Suppressor macrophage treated with lipopolysaccharide for 1 hour (primary cell): Measurements from ENCODE around the gene PYHIN1.
A peak's percentile ranks its signal among the peaks of the same experiment; 100 is the strongest.
"Not testable (repeated sequence)": the region's sequence is repeated elsewhere in the genome, so short reads cannot be mapped to it uniquely, and the experiment has no call there.

ENCODE experiments used
- DNase-seq, 3 donors: peaks; one replicate each; pipeline ENCODE4 v3.0.0-alpha.2; 2020 to 2022

Gene PYHIN1

DNA sequence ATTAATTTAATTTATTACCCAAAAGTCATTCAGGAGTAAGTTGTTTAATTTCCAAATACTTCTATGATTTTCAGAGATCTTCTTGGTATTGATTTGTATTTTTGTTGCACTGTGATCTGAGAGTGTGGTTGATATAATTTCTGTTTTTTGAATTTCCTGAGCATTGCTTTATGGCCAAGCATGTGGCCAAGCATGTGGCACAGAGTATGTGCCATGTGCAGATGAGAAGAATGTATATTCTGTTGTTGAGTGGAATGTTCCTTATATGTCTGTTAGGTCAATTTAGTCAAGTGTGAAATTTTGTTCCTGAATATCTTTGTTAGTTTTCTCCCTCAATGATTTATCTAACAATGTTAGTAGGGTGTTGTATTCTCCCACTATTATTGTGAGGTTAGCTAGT lies 53.0 kb downstream of the PYHIN1 start:
- DNase-seq: no peak

DNA sequence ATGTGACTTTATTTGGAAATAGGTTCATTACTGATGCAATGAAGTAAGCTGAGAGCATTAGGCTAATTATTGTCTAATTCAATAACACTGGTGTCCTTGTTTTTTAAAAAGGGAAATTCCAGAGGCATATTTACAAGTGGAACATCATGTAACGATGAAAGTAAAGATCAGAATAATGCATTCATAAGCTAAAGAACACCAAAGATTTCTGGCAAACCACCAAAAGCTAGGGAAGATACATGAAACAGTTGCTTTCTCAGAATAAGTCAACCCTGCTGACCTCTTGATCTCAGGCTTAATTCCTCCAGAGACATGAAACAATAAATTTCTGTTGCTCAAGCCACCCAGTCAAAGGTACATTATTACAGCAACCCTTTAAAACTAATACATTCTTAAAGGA lies 58.1 kb downstream of the PYHIN1 start:
- no peak for DNase-seq

DNA sequence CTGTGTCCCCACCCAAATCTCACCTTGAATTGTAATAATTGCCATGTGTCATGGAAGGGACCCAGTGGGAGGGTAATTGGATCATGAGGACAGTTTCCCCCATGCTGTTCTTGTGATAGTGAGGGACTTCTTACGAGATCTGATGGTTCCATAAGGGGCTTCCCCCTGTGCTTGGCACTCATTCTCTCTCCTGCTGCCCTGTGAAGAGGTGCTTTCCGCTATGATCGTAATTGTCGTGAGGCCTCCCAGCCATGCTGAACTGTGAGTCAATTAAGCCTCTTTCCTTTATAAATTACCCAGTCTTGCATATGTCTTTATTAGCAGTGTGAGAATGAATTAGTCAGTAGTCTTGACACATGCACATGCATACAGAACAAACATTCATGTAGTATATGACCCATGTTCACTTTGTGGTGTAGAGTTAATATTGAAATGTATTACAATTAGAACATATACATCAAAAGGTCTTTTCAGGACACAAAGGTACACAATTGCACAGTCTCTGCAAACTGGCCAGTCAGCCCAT lies 61.5 kb downstream of the PYHIN1 start:
- DNase-seq: no peak

DNA sequence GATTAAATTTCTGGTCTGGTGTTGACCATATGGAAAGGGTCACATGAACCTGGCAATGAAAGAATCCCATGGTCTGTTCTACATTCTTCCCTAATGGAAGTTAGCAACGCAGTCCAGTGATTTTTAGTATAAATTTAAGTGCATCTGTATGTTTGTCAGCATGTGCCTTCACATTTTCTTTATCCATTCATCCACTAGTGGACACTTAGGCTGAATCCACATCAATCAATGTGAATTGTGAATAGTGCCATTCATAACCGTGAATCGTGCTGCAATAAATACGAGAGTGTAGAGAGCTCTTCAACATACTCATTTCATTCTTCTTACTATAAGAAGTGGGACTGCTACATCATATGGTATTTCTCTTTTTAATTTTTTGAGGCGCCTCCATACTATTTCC lies 65.6 kb downstream of the PYHIN1 start:
- DNase-seq: no peak

DNA sequence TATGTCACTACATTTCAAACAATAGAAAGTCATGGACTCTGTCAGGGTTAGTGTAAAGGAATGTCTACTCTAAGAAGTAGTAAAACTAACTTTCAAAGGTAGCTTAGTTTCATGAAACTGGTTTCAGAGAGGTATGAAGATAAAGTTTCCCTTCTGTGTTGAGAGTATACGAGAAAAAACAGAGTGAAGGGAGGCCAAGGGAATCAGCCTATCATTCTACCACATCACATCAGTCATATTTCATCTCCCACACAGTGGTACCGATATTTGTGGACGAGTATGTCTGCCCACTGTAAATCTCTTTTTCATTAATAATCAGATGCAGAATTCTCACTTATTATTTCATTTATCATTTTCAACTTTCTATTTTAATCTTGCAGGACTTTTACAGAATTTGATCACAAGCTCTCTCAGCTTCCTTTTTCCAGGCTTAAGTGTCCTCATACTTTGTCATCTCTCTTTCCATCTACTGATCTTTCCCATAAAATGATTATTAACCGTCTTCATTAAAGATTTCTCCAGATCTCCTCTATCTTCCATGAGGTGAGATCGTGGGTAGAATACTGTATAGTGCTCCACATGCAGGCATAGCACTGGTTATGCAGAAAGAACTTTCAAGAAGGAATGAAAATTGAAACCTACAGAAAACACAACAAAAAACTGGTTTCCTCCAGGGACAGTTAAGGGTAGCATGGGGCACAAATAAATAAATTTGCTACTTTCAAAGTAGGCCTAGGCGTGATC lies 66.9 kb downstream of the PYHIN1 start:
- no peak for DNase-seq

DNA sequence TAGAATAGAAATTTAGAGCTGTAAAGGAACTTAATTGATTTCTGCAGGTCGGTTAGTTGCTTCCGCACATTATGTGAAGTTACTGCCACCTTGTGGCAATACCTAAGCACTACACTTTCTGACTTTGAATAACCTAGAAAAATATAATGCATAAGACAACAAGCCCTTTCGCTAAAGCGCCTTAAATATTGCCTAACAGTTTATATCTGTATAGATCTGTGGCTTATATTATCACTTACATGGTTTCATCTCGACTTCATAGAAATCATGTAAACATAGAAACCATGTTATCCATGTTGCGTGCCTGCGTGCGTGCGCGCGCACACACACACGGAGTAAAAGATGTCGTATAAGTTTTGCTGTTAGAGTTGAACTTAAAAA lies 67.4 kb downstream of the PYHIN1 start:
- peak; percentile 72 to 87 (median 87) for DNase-seq

DNA sequence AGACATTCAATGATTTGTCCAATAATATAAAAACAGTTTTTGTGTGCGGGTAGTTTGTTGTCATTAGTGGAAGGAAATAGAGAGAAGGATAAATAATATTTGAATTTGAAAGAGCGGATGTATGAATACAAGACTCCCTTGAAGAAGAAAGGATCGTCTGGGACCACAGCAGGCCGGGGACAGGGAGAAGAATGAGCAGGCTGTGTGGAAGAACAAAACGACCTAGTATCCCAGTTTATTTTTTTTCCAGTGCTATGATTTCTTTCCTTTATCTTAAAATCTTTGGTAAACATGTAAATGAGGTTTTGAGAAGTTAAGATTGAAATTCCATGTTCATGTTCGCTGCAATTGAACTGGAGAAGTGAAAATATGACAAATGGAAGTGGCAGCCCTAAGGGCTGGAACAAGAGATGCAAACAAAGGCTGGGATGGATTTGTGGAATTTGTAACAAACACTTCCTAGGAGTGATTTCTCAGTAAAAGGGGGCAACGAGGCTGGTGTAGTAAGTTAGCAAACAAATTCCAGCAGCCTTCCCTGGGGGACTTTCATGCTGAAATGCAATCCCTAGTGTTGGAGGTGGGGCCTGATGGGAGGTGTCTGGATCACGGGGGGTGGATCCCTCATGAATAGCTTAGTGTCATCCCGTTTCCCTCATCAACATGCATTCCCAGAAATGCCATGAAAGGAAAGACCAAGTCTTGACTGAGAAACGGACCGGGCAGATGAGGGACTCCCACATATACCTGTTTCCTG lies 68.1 kb downstream of the PYHIN1 start:
- DNase-seq: no peak

DNA sequence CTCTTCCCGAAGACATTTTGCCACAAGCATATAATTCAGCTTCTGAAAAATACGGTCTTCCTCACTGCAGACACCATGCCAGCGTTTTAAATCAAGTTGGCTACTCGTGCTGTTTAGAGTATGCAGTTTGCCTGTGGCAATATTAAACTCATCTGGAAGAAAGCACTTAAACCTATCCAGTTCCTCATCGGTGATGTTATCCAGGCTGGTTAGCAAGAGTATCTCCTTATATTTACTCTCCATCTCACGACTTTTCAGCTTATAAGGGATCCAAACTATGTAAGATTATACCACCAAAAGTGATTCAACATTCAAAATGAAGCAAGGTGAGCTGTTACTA lies 68.7 kb downstream of the PYHIN1 start:
- no peak for DNase-seq

DNA sequence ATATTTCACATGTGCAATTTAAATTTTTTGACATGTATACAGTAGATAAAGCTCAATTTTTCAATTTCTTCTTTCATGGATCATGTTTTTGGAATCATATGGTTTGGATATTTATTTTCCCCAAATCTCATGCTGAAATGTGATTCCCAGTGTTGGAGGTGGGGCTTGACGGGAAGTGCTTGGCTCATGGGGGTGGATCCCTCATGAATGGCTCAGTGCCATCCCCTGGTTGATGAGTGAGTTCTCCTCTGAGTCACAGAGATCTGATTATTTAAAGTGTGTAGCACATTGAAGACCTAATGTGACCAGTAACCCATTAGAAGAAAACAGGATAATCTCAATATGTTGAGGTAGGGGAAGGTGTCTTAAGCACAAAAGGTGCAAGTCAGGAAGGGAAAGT lies 69.3 kb downstream of the PYHIN1 start:
- DNase-seq: peak; percentile 78 to 88 (median 79)

DNA sequence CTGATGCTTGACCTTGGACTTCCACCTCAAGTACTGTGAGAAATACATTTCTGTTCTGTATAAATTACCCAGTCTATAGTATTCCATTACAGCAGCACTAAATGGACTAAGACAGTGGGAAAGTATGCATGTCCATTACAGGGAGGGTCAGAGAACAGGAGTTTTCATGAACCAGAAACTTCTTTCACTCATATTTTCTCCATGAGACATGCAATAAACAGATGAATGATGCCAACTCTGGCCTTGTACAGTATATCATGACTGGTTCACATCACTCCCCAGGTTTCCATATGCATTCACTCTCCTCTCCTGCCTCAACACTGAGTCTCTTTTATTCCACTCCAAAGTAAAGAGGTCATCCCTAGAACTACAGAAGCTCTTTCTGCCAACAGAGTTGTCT lies 73.8 kb downstream of the PYHIN1 start:
- DNase-seq: no peak

DNA sequence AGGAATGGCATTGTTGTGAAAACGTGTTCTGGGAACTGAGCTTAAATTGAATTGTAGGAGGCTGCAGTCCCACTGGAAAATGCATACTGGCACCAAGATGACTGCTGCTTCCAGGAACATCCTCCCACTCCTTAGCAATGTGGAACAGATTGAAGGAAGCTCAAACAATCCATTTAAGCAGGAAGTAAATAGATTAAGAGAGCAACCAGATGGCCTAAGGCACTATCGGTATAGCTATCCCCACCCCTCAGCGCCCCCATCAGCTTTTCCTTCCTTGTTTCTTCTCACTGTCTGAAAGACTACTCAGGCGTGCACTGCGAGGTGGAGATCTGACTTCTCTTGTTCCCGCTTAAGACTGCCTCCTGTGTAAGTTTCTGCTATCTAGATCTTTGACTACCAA lies 74.3 kb downstream of the PYHIN1 start:
- DNase-seq: peak; percentile 33 to 72 (median 46)

DNA sequence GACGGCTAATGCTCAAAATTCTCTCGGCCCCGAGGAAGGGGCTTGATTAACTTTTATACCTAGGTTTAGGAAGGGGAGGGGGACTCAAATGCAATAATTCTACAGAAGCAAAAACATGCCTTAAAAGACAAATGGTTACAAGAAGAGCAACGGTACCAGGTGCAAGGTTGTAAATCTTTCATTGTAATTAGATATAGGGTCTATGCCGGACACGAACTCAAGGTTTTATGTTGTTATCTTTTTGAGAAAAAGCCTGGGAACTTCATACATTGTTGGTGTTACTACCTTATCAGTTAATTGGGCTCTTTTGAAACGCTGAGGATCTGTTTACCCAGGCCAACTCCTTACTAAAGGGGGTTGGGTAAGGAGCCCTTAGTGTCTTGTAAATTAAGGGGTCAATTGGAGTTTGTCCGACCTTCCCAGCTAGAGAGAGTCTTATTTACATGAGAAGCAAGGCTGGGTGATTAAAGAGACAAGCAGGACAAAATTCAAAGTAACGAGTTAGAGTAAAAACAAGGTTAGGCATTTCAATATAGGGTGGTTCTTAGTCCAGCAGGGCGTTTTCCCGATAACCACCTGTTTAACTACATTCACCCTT lies 75.0 kb downstream of the PYHIN1 start:
- DNase-seq: not testable (repeated sequence)

DNA sequence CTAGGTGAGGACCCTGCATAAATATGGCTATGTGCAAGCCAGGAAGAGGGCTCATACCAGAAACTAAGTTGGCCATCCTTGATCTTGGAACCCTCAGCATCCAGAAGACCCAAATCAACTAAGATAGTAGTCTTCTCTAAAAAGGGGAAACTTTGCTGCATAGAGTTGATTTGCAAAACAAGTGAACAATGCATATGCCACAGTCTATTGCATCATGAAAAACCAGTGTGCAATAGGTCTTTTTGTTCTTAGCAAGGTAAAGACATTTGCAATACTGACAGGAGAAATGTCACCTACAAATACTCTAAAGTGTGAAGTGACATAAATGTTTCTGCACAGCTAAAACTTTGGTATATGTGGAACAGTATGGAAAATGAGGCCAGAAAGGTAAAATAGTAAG lies 76.4 kb downstream of the PYHIN1 start:
- DNase-seq: peak in 2 of 3 donors; percentile 36 to 43

DNA sequence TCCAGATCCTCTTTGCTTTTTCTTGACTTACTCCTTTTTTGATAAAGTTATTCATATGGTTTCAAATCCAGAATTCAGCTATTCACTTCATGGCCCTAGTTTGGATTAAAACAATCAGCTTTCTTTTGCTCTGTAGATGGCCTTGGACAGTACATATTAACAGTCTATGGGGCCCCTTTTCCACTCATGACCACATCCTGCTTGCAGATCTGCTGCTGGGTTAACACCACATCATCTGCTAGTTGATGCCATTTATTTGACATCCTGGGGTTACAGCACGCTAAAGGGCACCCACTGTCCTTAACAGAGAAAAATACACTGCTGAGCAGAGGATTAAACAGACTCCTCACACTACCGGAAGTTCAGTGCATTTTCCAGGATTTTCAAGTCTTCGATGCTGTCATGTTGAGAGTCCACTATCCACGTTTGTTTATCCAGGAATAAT lies 77.4 kb downstream of the PYHIN1 start:
- DNase-seq: peak; percentile 20 to 53 (median 29)

DNA sequence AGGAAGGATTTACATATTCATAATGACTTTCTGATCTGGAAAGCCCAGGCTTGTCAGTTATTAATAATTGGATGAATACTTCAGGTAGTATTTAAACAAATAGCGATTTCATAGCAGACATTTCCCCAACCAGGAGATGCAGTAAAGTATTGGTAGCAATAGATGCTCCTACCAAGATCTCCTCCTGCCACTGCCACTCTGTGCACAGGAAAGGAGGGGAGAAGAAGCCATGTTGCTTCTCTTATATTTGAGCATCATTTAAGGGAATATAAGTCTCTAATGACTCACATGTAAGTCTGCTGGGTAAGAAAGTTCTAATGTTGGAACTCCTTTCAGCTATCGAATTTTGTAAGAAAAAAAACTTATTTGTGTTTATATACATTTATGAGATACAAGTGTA lies 77.9 kb downstream of the PYHIN1 start:
- peak in 1 of 3 donors; percentile 43 for DNase-seq

DNA sequence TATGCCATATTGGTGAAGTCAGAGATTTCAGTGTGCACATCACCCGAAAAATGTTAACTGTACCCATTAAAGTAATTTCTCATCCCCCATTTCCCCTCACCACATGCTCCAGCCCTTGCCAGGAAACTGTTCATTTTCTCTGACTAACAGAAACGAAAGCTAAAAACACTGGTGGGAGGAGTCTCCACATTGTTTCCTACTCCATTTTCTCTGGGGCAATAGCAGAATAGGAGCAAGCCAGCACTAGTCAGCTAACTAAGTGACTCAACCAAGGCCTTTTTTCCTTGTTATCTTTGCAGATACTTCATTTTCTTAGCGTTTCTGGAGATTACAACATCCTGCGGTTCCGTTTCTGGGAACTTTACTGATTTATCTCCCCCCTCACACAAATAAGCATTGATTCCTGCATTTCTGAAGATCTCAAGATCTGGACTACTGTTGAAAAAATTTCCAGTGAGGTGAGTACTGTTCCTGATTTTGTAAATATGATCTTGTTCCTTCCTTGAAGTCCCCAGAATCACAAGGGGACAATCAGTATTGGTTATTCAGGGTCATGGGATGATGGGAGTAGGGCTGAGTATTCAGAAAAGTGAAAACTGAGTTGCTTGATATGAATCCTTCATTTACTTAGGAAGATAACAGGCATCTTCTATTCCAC lies 78.5 kb downstream of the PYHIN1 start, which contains the start of gene IFI16:
Gene IFI16 (plus strand): TSS at position 204 of the 658 bp plus-strand sequence. CDS start 4,774 bp downstream, outside the sequence.
- DNase-seq: peak; percentile 89 to 100 (median 96)

DNA sequence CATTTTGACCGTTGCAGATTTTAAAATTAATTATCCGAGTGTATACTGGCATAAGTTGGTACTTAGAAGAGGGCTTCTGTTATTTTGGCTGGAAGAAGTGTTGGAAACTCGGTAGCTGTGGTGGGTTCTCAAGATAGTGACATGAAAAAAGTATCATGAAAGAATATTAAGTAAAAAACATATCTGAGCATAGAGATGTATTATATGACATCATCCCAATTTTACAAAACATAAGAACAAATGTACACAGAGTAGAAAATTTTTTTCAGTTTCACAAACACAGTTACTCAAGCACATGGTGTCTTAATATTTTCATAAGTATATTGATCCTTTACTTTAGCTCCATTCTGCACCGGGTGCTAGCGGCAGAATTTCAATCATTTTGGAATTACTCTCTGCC lies 79.0 kb downstream of the PYHIN1 start:
- peak; percentile 25 to 71 (median 63) for DNase-seq

DNA sequence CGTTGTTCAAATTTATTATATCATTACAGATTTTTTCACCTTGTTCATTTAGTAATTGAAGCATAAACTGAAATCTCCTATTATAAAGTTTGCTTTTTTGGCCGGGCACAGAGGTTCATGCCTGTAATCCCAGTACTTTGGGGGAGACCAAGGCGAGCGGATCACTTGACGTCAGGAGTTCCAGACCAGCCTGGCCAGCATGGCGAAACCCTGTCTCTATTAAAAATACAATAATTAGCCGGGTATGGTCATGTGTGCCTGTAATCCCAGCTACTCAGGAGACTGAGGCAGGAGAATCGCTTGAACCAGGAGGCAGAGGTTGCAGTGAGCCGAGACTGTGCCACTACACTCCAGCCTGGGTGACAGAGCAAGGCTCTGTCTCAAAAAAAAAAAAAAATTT lies 79.6 kb downstream of the PYHIN1 start:
- DNase-seq: peak; percentile 43 to 66 (median 56)

DNA sequence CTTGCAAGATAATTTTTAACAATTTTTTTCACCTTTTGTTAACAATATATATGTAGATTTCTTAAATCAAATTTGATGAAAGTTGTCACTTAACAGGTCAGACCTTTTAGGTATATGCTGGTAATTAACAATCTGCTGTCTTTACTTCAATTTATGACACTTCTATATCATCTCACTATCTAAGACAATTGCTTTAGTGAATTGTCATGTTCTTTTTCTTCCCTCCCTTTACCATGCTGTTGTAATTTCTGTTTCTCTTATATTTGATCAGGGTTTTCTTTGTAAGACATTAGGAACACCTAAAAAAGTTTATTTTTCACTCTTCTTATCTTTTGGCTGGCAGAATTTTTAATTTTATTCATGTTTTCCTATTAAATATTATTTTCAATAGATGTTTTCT lies 80.4 kb downstream of the PYHIN1 start:
- peak in 2 of 3 donors; percentile 13 to 33 for DNase-seq

DNA sequence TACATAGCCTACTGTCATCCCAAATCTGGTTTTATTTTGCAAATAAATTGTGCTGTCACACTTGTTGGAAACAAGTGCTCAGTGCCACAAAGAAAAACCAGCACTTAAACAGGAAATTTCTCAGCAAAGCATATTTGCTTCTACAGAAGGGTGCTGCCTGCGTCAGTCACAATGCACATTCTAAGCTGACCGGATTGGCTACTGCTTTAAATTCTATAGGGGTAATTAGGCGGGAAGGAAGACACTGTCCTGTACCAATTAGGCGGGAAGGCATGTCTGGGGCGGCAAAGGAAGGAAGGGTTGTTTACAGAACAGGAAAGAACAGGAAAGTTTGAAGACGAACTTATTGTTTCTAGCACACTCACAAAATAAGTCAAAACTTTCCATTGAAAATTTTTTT lies 81.1 kb downstream of the PYHIN1 start:
- peak; percentile 66 to 92 (median 73) for DNase-seq

DNA sequence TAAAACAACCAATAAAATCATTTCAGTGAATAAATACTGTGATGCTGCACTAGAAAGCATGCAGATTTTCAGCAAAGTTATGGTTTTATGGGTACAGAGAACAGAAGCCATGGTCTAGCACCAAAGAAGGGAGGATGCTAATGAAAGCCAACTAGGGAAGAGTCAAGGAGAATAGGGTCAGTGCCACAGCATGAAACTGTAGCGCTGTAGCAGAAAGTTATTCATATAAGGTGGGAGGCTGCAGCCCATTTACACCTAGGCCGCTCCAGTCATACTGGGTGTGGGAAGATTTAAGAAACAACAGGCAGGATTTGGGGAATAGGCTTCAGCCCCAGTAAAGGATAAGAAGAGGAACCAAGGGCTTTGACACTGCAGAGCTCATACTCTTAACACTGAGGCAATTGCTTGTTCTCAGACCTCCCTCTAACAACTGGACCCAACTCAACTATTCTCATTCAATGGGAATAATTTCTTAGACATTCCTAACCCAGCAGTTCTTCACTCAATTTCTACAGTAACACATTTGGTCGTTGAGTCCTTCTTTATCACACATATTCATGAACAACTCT lies 82.7 kb downstream of the PYHIN1 start:
- DNase-seq: peak; percentile 15 to 41 (median 20)

DNA sequence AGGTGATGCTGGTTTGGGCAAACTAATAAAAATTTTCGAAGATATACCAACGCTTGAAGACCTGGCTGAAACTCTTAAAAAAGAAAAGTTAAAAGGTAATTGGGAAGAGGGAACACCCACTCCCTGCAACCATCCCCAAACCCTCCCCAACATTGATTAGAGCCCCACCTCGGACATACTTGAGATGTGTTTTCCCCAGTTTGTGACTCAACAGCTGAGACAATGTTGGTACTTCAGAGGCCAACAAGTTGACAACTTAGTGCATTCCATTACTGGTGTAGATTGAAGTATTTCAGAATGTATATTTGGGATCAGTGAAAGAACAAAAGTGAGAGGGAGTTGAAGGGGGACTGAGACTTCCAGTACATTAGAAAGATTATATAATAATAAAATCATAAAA lies 83.5 kb downstream of the PYHIN1 start:
- peak; percentile 38 to 58 (median 51) for DNase-seq
